Measurements from ENCODE around the gene GRK5.

The GRK5 gene

GRCh38 chr10:119205894-119206602, 1.3 kb upstream of the GRK5 start:
- H3K27ac ChIP-seq: peak overlapping the region; percentile 91
- CTCF ChIA-PET: interaction anchor here (0.6 to 2.2 kb wide), 27 partner anchors 8 to 389 kb away, joined by 3 to 27 read pairs (median 4); no protein-coding TSS in a partner anchor
- DNase-seq (ENCODE audit: low spot score): no peak
- TF ChIP-seq, protein P1, sequence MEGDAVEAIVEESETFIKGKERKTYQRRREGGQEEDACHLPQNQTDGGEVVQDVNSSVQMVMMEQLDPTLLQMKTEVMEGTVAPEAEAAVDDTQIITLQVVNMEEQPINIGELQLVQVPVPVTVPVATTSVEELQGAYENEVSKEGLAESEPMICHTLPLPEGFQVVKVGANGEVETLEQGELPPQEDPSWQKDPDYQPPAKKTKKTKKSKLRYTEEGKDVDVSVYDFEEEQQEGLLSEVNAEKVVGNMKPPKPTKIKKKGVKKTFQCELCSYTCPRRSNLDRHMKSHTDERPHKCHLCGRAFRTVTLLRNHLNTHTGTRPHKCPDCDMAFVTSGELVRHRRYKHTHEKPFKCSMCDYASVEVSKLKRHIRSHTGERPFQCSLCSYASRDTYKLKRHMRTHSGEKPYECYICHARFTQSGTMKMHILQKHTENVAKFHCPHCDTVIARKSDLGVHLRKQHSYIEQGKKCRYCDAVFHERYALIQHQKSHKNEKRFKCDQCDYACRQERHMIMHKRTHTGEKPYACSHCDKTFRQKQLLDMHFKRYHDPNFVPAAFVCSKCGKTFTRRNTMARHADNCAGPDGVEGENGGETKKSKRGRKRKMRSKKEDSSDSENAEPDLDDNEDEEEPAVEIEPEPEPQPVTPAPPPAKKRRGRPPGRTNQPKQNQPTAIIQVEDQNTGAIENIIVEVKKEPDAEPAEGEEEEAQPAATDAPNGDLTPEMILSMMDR (conservative IDR thresholded peaks at IDR 0.05; ENCODE audit: low read depth): no peak
- POLR2A ChIA-PET (ENCODE audit: low non-redundant PET): interaction anchor here (0.5 kb wide), 1 partner anchor 285 kb away, joined by 3 read pairs; no protein-coding TSS in a partner anchor

- peak overlapping the region; percentile 91 for H3K27ac ChIP-seq
- ChIA-PET CTCF (interaction anchor here (0.6 to 2.2 kb wide), 30 partner anchors 8 to 386 kb away, joined by 3 to 27 read pairs (median 4); no protein-coding TSS in a partner anchor), POLR2A (ENCODE audit: low non-redundant PET) (interaction anchor here (0.5 to 1.0 kb wide), 4 partner anchors 65 to 284 kb away, joined by 3 to 4 read pairs (median 3); no protein-coding TSS in a partner anchor)
- TF ChIP-seq, protein P1 (conservative IDR thresholded peaks at IDR 0.05; ENCODE audit: low read depth): peak; percentile 92
- peak; percentile 64 for DNase-seq (ENCODE audit: low spot score)
Observed at GRCh38 chr10:119206603-119207365, 587 bp upstream of the GRK5 start.

- TF ChIP-seq, protein P1 (conservative IDR thresholded peaks at IDR 0.05; ENCODE audit: low read depth): no peak
- POLR2A ChIA-PET (ENCODE audit: low non-redundant PET): interaction anchor here (0.9 to 1.0 kb wide), 3 partner anchors 64 to 210 kb away, joined by 3 to 4 read pairs (median 3); no protein-coding TSS in a partner anchor
- DNase-seq (ENCODE audit: low spot score): peak; percentile 38
- peak overlapping the region; percentile 91 for H3K27ac ChIP-seq
- CTCF ChIA-PET: interaction anchor here (0.7 to 2.1 kb wide), 13 partner anchors 10 to 336 kb away, joined by 3 to 27 read pairs (median 5); no protein-coding TSS in a partner anchor
Observed at GRCh38 chr10:119207713-119208552, 562 bp downstream of the GRK5 start.

GRCh38 chr10:119208553-119208940, 1.2 kb downstream of the GRK5 start:
- DNase-seq (ENCODE audit: low spot score): peak; percentile 34
- peak overlapping the region; percentile 91 for H3K27ac ChIP-seq
- TF ChIP-seq, protein P1 (conservative IDR thresholded peaks at IDR 0.05; ENCODE audit: low read depth): no peak
- ChIA-PET POLR2A (ENCODE audit: low non-redundant PET) (no interaction called here), CTCF (interaction anchor here (0.7 to 2.1 kb wide), 9 partner anchors 12 to 337 kb away, joined by 3 to 15 read pairs (median 4); no protein-coding TSS in a partner anchor)

- TF ChIP-seq, protein P1 (conservative IDR thresholded peaks at IDR 0.05; ENCODE audit: low read depth): peak; percentile 87
- ChIA-PET POLR2A (ENCODE audit: low non-redundant PET) (no interaction called here), CTCF (interaction anchor here (0.5 to 2.1 kb wide), 29 partner anchors 8 to 639 kb away, joined by 3 to 15 read pairs (median 3); no protein-coding TSS in a partner anchor)
- no peak overlapping the region for H3K27ac ChIP-seq
- DNase-seq (ENCODE audit: low spot score): peak; percentile 78
Observed at GRCh38 chr10:119209035-119209735, 1.8 kb downstream of the GRK5 start.
